Measurements from ENCODE around the gene ARHGAP24. TPM values are rescaled to one million over a fixed set of nuclear protein-coding genes. Genes with fewer than 3 reads are reported as not detected.

Gene ARHGAP24
- total RNA-seq, 1 experiment from 2014 or later: 1.3 TPM

- H3K79me2 ChIP-seq (ENCODE audit: insufficient read depth, low read length): no peaks in the 10 kb centered on the region
- H3K27ac ChIP-seq (ENCODE audit: low read depth, low read length): no peak overlapping the region
- BruUV-seq (replicated peaks): no TSS peak
- no peak overlapping the region for H3K9ac ChIP-seq (ENCODE audit: low read length)
- TF ChIP-seq REST (IDR thresholded peaks at IDR 0.05; ENCODE audit: low read depth): no peak
- TF ChIP-seq SRF (IDR thresholded peaks at IDR 0.05; ENCODE audit: low read depth): no peak
- no peak for TF ChIP-seq CTCF (IDR thresholded peaks at IDR 0.05 in 2 of 3, conservative IDR thresholded peaks at IDR 0.05 in 1 of 3; ENCODE audit: borderline replicate concordance in 1 of 3, insufficient read depth in 1 of 3, low read depth in 2 of 3, low read length in 2 of 3)
- TF ChIP-seq, protein P1, sequence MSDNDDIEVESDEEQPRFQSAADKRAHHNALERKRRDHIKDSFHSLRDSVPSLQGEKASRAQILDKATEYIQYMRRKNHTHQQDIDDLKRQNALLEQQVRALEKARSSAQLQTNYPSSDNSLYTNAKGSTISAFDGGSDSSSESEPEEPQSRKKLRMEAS (IDR thresholded peaks at IDR 0.05): no peak
- TF ChIP-seq EZH2phosphoT487 (IDR thresholded peaks at IDR 0.05; ENCODE audit: borderline replicate concordance): no peak
- TF ChIP-seq RAD21 (IDR thresholded peaks at IDR 0.05; ENCODE audit: low read depth): no peak
- no peak for TF ChIP-seq YY1 (IDR thresholded peaks at IDR 0.05; ENCODE audit: extremely low read depth, insufficient replicate concordance, low read depth, low read length)
- TF ChIP-seq EGR1 (IDR thresholded peaks at IDR 0.05; ENCODE audit: low read depth): no peak
- no peaks in the 10 kb centered on the region for H3K9me2 ChIP-seq (ENCODE audit: insufficient read depth)
- no peak for DNase-seq (ENCODE audit: low read depth, low spot score)
- H3K9me3 ChIP-seq (ENCODE audit: control insufficient read depth in 1 of 2, insufficient read depth in 1 of 2, low read depth in 1 of 2, low read length in 2 of 2): no peaks in the 10 kb centered on the region
- CTCF ChIA-PET: no interaction called here
- no peak overlapping the region for H3K4me2 ChIP-seq (ENCODE audit: low read length)
- H3K27me3 ChIP-seq (ENCODE audit: insufficient read depth, low read length): no peaks in the 10 kb centered on the region
- H2AFZ ChIP-seq (ENCODE audit: low read depth, low read length, poor library complexity, severe bottlenecking): no peak overlapping the region
- RAD21 ChIA-PET (ENCODE audit: low non-redundant PET in 1 of 2, low total read pairs in 2 of 2, uncharacterized antibody in 2 of 2, unreplicated experiment in 2 of 2): no interaction called here
- no peaks in the 10 kb centered on the region for H3K4me1 ChIP-seq (ENCODE audit: control insufficient read depth in 1 of 2, insufficient read depth in 2 of 2, low read length in 2 of 2)
- H3K36me3 ChIP-seq (ENCODE audit: control insufficient read depth in 1 of 2, insufficient read depth in 2 of 2, low read length in 2 of 2): no peaks in the 10 kb centered on the region
- ATAC-seq: no peak
- no peaks in the 10 kb centered on the region for H4K20me1 ChIP-seq (ENCODE audit: insufficient read depth)
- POLR2A ChIA-PET: no interaction called here
- intact Hi-C loops (cut with micrococcal nuclease): no loop called here
- H3K4me3 ChIP-seq (replicated peaks in 1 of 2; ENCODE audit: low read depth in 1 of 2, low read length in 2 of 2): no peak overlapping the region
These were observed 120.3 kb downstream of the ARHGAP24 start for GRCh38 chr4:85595098-85595775.
